Thyroid gland (tissue), 4 donors: ENCODE measurements around the gene FOXK1.
"Not testable (repeated sequence)": the region's sequence is repeated elsewhere in the genome, so short reads cannot be mapped to it uniquely, and the experiment has no call there.

Source experiments
- POLR2A ChIP-seq, 2 donors: fragments of 450-650 bp; IDR thresholded peaks; one replicate each; pipeline ENCODE4 v1.6.1; 2017; ENCODE audit warnings: antibody characterized with exemption in 2 of 2, mild to moderate bottlenecking in 2 of 2, moderate library complexity in 1 of 2
- TF ChIP-seq, protein P1 (sequence below), 6 experiments: fragments of 200-600 bp in 3 of 6; fragments of 450-650 bp in 3 of 6; sonication (generic) in 3 of 6; IDR thresholded peaks; one replicate each; pipeline ENCODE4 v1.5.1; 2016 to 2019; ENCODE audit warnings: antibody characterized with exemption in 6 of 6, mild to moderate bottlenecking in 2 of 6, inconsistent platforms in 1 of 6, moderate library complexity in 1 of 6

DNA sequence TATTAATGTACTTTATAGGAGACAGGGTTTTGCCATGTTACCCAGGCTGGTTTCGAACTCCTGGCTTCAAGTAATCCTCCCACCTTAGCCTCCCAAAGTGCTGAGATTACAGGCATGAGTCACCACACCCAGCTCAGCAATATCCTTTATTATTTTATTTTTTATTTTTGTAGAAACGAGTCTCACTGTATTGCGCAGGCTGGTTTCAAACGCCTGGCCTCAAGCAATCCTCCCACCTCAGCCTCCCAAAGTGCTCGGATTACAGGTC, 39.0 kb upstream of the FOXK1 start:
- TF ChIP-seq POLR2A (IDR thresholded peaks at IDR 0.05), result not testable (repeated sequence)
- TF ChIP-seq, protein P1, sequence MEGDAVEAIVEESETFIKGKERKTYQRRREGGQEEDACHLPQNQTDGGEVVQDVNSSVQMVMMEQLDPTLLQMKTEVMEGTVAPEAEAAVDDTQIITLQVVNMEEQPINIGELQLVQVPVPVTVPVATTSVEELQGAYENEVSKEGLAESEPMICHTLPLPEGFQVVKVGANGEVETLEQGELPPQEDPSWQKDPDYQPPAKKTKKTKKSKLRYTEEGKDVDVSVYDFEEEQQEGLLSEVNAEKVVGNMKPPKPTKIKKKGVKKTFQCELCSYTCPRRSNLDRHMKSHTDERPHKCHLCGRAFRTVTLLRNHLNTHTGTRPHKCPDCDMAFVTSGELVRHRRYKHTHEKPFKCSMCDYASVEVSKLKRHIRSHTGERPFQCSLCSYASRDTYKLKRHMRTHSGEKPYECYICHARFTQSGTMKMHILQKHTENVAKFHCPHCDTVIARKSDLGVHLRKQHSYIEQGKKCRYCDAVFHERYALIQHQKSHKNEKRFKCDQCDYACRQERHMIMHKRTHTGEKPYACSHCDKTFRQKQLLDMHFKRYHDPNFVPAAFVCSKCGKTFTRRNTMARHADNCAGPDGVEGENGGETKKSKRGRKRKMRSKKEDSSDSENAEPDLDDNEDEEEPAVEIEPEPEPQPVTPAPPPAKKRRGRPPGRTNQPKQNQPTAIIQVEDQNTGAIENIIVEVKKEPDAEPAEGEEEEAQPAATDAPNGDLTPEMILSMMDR (IDR thresholded peaks at IDR 0.05), result not testable (repeated sequence)
